ENCODE measurements around the gene RHOU.
"Not testable (repeated sequence)": the region's sequence is repeated elsewhere in the genome, so short reads cannot be mapped to it uniquely, and the experiment has no call there.

DNA sequence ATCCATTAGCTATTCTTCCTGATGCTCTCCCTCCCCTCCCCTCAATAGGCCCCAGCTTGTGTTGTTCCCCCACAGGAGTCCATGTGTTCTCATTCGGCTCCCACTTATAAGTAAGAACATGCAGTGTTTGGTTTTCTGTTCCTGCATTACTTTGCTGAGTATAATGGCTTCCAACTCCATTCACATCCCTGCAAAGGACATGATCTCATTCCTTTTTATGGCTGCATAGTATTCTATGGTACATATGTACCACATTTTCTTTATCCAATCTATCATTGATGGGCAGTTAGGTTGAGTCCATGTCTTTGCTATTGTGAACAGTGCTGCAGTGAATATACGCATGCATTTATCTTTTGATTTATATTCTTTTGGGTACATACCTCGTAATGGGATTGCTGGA lies 40.8 kb upstream of the RHOU start:
- TF ChIP-seq CTCF, EZH2, EZH2phosphoT487 (IDR thresholded peaks at IDR 0.05): not testable (repeated sequence)

Data from neural progenitor cell (in vitro differentiated cells).